ENCODE measurements around the gene NOL7.

DNA sequence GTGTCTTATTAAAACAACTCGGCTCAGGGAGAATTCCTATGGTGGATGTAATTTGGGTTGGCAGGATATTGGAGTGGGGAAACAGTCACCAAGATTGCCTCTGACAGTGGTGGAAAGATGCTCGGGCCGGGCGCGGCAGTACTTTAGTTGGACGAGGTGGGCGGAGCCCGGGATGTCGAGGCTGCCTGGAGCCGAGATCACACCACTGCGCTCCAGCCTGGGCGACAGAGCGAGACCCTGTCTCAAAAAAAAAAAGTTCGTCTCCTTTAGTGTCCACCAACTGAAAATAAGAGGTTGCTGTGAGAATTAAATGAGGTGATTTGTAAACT lies 621 bp downstream of the NOL7 start:
- TF ChIP-seq EZH2 (IDR thresholded peaks at IDR 0.05) (no peak), POLR2AphosphoS5 (IDR thresholded peaks at IDR 0.05; ENCODE audit: borderline replicate concordance, low read depth, low read length) (no peak)
